Upper lobe of right lung (tissue), 1 donor: ENCODE measurements around the gene TUBGCP5. TPM values are rescaled to one million over a fixed set of nuclear protein-coding genes. Genes with fewer than 3 reads are reported as not detected.
A peak's percentile ranks its signal among the peaks of the same experiment; 100 is the strongest.

Source experiments
- ATAC-seq: fragments of 200-7000 bp; cut with Tn5 transposase; one replicate; pipeline ENCODE4 v1.9.1; 2020; ENCODE audit warnings: mild to moderate bottlenecking, moderate library complexity
- DNase-seq: peaks from one replicate; pipeline ENCODE4 v3.0.0-alpha.2; 2020
- H3K27ac ChIP-seq: fragments of 200-600 bp; one replicate; pipeline ENCODE4 v1.8.0; 2022
- H3K27me3 ChIP-seq: fragments of 200-600 bp; one replicate; pipeline ENCODE4 v1.8.0; 2022; ENCODE audit warnings: mild to moderate bottlenecking
- H3K36me3 ChIP-seq: fragments of 200-600 bp; one replicate; pipeline ENCODE4 v1.8.0; 2022
- H3K4me1 ChIP-seq: fragments of 200-600 bp; one replicate; pipeline ENCODE4 v1.8.0; 2022
- H3K4me3 ChIP-seq: fragments of 200-600 bp; one replicate; pipeline ENCODE4 v1.8.0; 2022; ENCODE audit warnings: mild to moderate bottlenecking
- H3K9me3 ChIP-seq: fragments of 200-600 bp; one replicate; pipeline ENCODE4 v1.8.0; 2022
- intact Hi-C: fragments of 100-400 bp; cut with DNase I; formaldehyde crosslinking; loops from one replicate; pipeline ENCODE4 v1.11.0; 2022
- total RNA-seq: library from RNA; stranded (reverse); fragmentation: NEBNext Ultra II Directional; extraction: Animal tissue kit (Norgen Biotek cat#: 25700); gene quantifications from one replicate; pipeline ENCODE4 v1.2.1, GENCODE V29; 2021
- TF ChIP-seq, protein P1 (sequence below): fragments of 200-600 bp; IDR thresholded peaks from one replicate; pipeline ENCODE4 v1.8.0; 2022; ENCODE audit warnings: antibody characterized with exemption
- donor health status: DM: no; HTN: yes; CAD: no; lungs with severe emphysema.

TUBGCP5 gene
- total RNA-seq, 1 donor from 2014 or later = 19.2 TPM

DNA sequence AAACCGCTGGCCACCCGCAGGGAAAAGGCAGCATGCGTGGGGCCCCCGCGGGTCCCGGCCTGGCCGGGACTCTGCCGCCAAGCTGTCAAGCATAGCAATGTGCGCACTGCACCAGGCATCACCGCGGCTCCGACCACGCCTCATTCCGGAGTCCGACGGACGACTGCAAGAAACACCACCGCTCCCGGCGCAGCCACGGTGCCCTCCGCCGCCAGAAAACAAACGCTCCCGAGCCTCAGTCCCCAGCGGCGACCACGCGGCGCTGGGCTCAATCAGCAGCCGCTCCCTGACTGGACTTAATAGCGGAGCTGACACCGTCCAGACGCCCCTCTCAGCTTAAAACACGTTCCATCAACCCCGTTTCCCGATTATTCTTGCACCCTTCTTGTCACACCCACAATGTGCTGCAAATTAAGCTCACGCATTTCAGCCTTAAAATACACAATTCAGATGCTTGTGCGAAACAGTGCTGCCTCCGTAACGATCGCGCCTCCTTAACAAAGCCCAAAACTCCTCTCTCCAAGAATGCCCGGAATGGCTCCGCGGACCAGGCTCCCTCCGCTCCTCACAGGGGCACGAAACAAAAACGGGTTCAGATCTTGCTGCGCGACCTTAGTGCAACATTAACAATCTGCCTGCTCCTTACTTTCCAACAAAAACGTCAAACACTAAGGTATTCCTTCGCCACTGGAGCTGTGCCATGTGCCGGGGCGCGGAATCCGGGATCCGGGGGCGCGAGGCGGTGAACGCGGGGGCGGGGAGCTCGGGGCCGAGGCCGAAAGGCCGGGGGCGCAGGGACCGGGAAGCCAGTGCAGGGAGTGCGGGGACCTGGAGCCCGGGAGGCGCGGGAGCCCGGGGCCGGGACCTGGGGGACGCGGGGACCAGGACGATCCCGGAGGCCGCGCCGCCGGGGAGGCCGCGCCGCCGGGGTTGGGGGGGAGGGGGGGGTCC lies 59.9 kb downstream of the TUBGCP5 start:
- TF ChIP-seq, protein P1, sequence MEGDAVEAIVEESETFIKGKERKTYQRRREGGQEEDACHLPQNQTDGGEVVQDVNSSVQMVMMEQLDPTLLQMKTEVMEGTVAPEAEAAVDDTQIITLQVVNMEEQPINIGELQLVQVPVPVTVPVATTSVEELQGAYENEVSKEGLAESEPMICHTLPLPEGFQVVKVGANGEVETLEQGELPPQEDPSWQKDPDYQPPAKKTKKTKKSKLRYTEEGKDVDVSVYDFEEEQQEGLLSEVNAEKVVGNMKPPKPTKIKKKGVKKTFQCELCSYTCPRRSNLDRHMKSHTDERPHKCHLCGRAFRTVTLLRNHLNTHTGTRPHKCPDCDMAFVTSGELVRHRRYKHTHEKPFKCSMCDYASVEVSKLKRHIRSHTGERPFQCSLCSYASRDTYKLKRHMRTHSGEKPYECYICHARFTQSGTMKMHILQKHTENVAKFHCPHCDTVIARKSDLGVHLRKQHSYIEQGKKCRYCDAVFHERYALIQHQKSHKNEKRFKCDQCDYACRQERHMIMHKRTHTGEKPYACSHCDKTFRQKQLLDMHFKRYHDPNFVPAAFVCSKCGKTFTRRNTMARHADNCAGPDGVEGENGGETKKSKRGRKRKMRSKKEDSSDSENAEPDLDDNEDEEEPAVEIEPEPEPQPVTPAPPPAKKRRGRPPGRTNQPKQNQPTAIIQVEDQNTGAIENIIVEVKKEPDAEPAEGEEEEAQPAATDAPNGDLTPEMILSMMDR = no peak
- intact Hi-C loops = no loop called here
- no peaks in the 10 kb centered on the region for H3K36me3 ChIP-seq
- H3K4me3 ChIP-seq = peak overlapping the region; percentile 89
- H3K9me3 ChIP-seq = no peaks in the 10 kb centered on the region
- DNase-seq (peak; percentile 84), ATAC-seq (peak; percentile 66)
- H3K27me3 ChIP-seq = no peaks in the 10 kb centered on the region
- peak overlapping the region; percentile 84 for H3K27ac ChIP-seq
- H3K4me1 ChIP-seq = peaks cover 9% of the 10 kb centered on the region

DNA sequence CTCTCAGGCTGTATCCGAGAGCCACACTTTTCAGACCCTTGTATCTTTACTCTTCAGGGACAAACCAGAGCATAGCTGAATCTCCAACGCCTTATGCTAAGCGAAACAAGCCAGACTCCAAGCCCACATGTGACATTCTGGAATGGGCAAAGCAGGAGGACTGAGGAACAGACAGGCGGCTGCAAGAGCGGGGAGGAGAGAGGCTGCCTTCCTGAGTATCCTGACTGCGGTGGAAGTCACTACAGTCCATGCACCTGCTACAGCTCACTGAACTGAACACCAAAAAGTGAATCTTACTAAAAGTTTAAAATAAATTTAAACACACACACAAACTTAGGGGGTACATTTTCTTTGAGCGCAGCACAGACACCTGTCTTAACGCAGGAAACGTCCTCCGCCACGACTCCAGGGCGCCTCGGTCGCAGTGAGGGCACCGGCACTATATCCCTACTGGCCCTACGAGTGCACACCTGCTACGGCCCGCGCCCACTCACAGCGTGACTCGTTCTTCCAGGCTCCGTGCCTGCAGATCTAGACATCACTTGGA lies 60.6 kb downstream of the TUBGCP5 start:
- intact Hi-C loops = no loop called here
- Histone ChIP-seq H3K27me3 (no peaks in the 10 kb centered on the region), H3K27ac (peak overlapping the region; percentile 84), H3K36me3 (no peaks in the 10 kb centered on the region), H3K4me3 (peak overlapping the region; percentile 89), H3K4me1 (peaks cover 11% of the 10 kb centered on the region), H3K9me3 (no peaks in the 10 kb centered on the region)
- TF ChIP-seq, protein P1 = no peak
- peak; percentile 7 for ATAC-seq
- no peak for DNase-seq

DNA sequence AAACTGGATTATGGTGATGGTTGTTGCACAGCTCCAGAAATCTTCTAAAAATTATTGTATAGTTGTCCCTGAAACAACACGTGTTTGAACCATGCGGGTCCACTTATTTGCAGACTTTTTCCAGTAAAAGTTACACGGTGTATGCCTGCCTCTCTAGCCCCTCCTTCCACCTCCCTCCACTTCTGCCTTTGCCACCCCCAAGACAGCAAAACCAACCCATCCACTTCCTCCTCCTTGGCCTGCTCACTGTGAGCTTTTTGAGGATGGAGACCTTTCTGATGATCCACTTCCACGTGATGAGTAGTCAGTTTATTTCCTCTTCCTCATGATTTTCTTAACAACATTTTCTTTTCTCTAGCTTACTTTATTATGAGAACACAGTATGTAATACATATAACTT lies 64.6 kb downstream of the TUBGCP5 start:
- TF ChIP-seq, protein P1 = no peak
- ATAC-seq (peak; percentile 87), DNase-seq (no peak)
- H3K36me3 ChIP-seq = no peaks in the 10 kb centered on the region
- intact Hi-C loops = no loop called here
- no peak overlapping the region for H3K4me3 ChIP-seq
- H3K27ac ChIP-seq = no peak overlapping the region
- peaks cover 16% of the 10 kb centered on the region for H3K4me1 ChIP-seq
- no peaks in the 10 kb centered on the region for H3K27me3 ChIP-seq
- H3K9me3 ChIP-seq = no peaks in the 10 kb centered on the region

DNA sequence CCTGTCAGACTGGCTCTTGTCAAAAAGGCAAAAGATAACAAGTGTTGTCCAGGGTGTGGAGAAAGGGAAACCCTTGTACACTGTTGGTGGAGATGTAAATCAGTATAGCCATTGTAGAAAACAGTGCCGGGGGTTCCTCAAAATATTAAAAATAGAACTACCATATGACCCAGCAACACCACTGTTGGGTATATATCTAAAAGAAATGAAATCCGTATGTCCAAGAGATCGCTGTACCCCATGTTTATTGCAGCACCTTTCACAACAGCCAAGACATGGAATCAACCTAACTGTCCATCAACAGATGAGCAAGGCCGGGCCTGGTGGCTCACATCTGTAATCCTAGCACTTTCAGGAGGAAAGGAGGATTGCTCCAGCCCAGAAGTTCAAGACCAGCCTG lies 65.4 kb downstream of the TUBGCP5 start:
- H3K9me3 ChIP-seq = no peaks in the 10 kb centered on the region
- intact Hi-C loops = no loop called here
- H3K27ac ChIP-seq = no peak overlapping the region
- no peaks in the 10 kb centered on the region for H3K27me3 ChIP-seq
- H3K36me3 ChIP-seq = no peaks in the 10 kb centered on the region
- no peak overlapping the region for H3K4me3 ChIP-seq
- no peak for ATAC-seq
- H3K4me1 ChIP-seq = peaks cover 16% of the 10 kb centered on the region
- TF ChIP-seq, protein P1 = no peak
- no peak for DNase-seq

DNA sequence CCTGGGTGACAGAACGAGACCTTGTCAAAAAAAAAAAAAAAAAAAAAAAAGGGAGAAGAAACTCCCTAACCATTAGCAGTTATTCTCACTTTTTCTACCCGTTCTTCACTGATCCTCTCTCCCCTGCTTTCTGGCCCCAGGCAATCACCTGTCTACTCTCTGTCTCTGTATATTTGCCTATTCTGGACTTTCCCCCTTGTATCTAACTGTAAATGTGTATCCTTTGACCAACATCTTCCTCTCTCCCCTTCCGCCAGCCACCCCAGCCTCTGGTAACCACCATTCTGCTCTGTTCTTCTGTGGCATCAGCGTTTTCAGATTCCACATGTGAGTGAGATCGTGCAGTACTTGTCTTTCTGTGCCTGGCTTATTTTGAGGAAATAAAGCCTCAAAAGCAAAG lies 66.1 kb downstream of the TUBGCP5 start:
- Histone ChIP-seq H3K27ac (peak overlapping the region; percentile 51), H3K27me3 (no peaks in the 10 kb centered on the region), H3K4me3 (no peak overlapping the region), H3K36me3 (no peaks in the 10 kb centered on the region), H3K4me1 (peaks cover 10% of the 10 kb centered on the region), H3K9me3 (no peaks in the 10 kb centered on the region)
- no peak for DNase-seq
- TF ChIP-seq, protein P1 = no peak
- intact Hi-C loops = no loop called here
- ATAC-seq = peak; percentile 43
